K562 (cell line): ENCODE measurements around the gene ATP6V0D1. TPM values are rescaled to one million over a fixed set of nuclear protein-coding genes. Genes with fewer than 3 reads are reported as not detected.
A peak's percentile ranks its signal among the peaks of the same experiment; 100 is the strongest.

ENCODE experiments used
- CHD1 ChIP-seq: fragments of 200-600 bp; sonication (generic); IDR thresholded peaks from one replicate; pipeline ENCODE4 v1.6.1; 2012; ENCODE audit warnings: mild to moderate bottlenecking, moderate library complexity, low read length, inconsistent platforms
- CHD7 ChIP-seq: fragments of 200-600 bp; sonication (generic); IDR thresholded peaks from one replicate; pipeline ENCODE4 v1.6.1; 2012; ENCODE audit warnings: mild to moderate bottlenecking, low read depth, low read length, inconsistent platforms
- ETS1 ChIP-seq: conservative IDR thresholded peaks from 2 replicates; pipeline ENCODE4 v1.6.1; 2011; ENCODE audit warnings: low read depth, mild to moderate bottlenecking, low read length; ENCODE audit not compliant: control insufficient read depth
- MCM7 ChIP-seq, 2 experiments: fragments of 450-650 bp; IDR thresholded peaks; 2 replicates each; pipeline ENCODE4 v1.6.1; 2016 to 2018
- SMAD1 ChIP-seq: fragments of 150-350 bp; IDR thresholded peaks from 2 replicates; pipeline ENCODE4 v1.6.1; 2014; ENCODE audit warnings: low read length, low read depth; ENCODE audit not compliant: partially characterized antibody
- TOE1 ChIP-seq, 2 experiments: fragments of 450-650 bp in 1 of 2; sonication (generic) in 1 of 2; formaldehyde crosslinking in 1 of 2; IDR thresholded peaks; 2 replicates each; pipeline versions ENCODE4 v1.7.1 to v1.8.0; 2016 to 2022; ENCODE audit warnings: borderline replicate concordance in 2 of 2, mild to moderate bottlenecking in 2 of 2, antibody characterized with exemption in 1 of 2, inconsistent platforms in 1 of 2, low read depth in 1 of 2, missing genetic modification reagents in 1 of 2, moderate library complexity in 1 of 2
- YBX1 ChIP-seq: fragments of 450-650 bp; IDR thresholded peaks from 2 replicates; pipeline ENCODE4 v1.7.1; 2016; ENCODE audit warnings: mild to moderate bottlenecking
- ZNF165 ChIP-seq: fragments of 250-450 bp; sonication (Bioruptor Pico); IDR thresholded peaks from 2 replicates; pipeline ENCODE4 v1.4.0; 2020; ENCODE audit warnings: borderline replicate concordance
- ZNF347 ChIP-seq: fragments of 450-650 bp; formaldehyde crosslinking; IDR thresholded peaks from 2 replicates; pipeline ENCODE4 v1.4.0; 2020; ENCODE audit warnings: low read depth, mild to moderate bottlenecking, moderate library complexity
- ZNF57 ChIP-seq: fragments of 450-650 bp; formaldehyde crosslinking; IDR thresholded peaks from 2 replicates; pipeline ENCODE4 v1.4.0; 2020; ENCODE audit warnings: mild to moderate bottlenecking, moderate library complexity
- ZNF639 ChIP-seq, 2 experiments: fragments of 200-800 bp in 1 of 2; sonication (Bioruptor generic) in 1 of 2; sonication (generic) in 1 of 2; formaldehyde crosslinking in 1 of 2; IDR thresholded peaks in 1 of 2; conservative IDR thresholded peaks in 1 of 2; 2 replicates each; pipeline versions ENCODE4 v1.5.0 to v1.6.1; 2016 to 2020; ENCODE audit warnings: missing compliant biosample characterization in 1 of 2, missing genetic modification characterization in 1 of 2, missing genetic modification reagents in 1 of 2
- ZNF695 ChIP-seq: fragments of 450-650 bp; formaldehyde crosslinking; IDR thresholded peaks from 2 replicates; pipeline ENCODE4 v1.4.0; 2020; ENCODE audit warnings: mild to moderate bottlenecking, moderate library complexity
- polyA plus RNA-seq, 8 experiments: library from polyadenylated mRNA; depleted of rRNA in 4 of 8; stranded (reverse) in 5 of 8; unstranded in 3 of 8; fragments of >200 nt; fragmentation: Nextera tagmentation in 2 of 8; fragmentation: Illumina TruSeq in 1 of 8; extraction: Ambion mirVana in 2 of 8; extraction: Trizol in 1 of 8; gene quantifications; 2 replicates each; pipeline versions ENCODE4 v1.2.1 to v1.2.3, GENCODE V29; 2011 to 2014; ENCODE audit warnings: inconsistent platforms in 1 of 8, missing spikeins in 1 of 8
- total RNA-seq, 7 experiments: library from RNA; depleted of rRNA in 6 of 7; stranded (reverse); fragments of >200 nt in 6 of 7; fragmentation: Illumina TruSeq in 2 of 7; extraction: Trizol in 2 of 7; gene quantifications; 2 replicates each; pipeline versions ENCODE4 v1.2.1 to v1.2.3, GENCODE V29; 2011 to 2021; ENCODE audit warnings: low replicate concordance in 1 of 7

The ATP6V0D1 gene
- total and polyA plus RNA-seq, 9 of the 15 experiments (the other 6 are each of a cell fraction or from before 2014, with no cell fraction given), result 23.2 to 69.7 (median 45.6) TPM

GRCh38 chr16:67396159-67397035, 84.6 kb downstream of the ATP6V0D1 start (continued):
- TF ChIP-seq CHD7 (no peak), TOE1 (IDR thresholded peaks at IDR 0.05; ENCODE audit: borderline replicate concordance) (no peak), TOE1 (CRISPR knock-in tag; IDR thresholded peaks at IDR 0.05; ENCODE audit: borderline replicate concordance, low read depth) (no peak), CHD1 (no peak), YBX1 (no peak), ZNF57 (CRISPR knock-in tag) (no peak), SMAD1 (no peak), MCM7 (IDR thresholded peaks at IDR 0.05) (no peak), ZNF165 (CRISPR knock-in tag) (no peak), ZNF639 (CRISPR knock-in tag; conservative IDR thresholded peaks at IDR 0.05 in 1 of 2, IDR thresholded peaks at IDR 0.05 in 1 of 2) (no peak), ETS1 (peak; percentile 49; the same call in 1 of the 2 replicates), ZNF695 (CRISPR knock-in tag) (no peak), ZNF347 (no peak)
